Lower leg skin (tissue), 3 donors: Measurements from ENCODE around the gene PRR35.

ENCODE experiments used
- CTCF ChIP-seq, 3 donors: fragments of 450-650 bp; IDR thresholded peaks; one replicate each; pipeline ENCODE4 v1.5.1; 2016; ENCODE audit warnings: antibody characterized with exemption in 3 of 3, mild to moderate bottlenecking in 3 of 3, moderate library complexity in 2 of 3
- POLR2A ChIP-seq, 2 donors: fragments of 450-650 bp; IDR thresholded peaks; one replicate each; pipeline ENCODE4 v1.6.1; 2016 to 2017; ENCODE audit warnings: antibody characterized with exemption in 2 of 2, mild to moderate bottlenecking in 1 of 2, moderate library complexity in 1 of 2

DNA sequence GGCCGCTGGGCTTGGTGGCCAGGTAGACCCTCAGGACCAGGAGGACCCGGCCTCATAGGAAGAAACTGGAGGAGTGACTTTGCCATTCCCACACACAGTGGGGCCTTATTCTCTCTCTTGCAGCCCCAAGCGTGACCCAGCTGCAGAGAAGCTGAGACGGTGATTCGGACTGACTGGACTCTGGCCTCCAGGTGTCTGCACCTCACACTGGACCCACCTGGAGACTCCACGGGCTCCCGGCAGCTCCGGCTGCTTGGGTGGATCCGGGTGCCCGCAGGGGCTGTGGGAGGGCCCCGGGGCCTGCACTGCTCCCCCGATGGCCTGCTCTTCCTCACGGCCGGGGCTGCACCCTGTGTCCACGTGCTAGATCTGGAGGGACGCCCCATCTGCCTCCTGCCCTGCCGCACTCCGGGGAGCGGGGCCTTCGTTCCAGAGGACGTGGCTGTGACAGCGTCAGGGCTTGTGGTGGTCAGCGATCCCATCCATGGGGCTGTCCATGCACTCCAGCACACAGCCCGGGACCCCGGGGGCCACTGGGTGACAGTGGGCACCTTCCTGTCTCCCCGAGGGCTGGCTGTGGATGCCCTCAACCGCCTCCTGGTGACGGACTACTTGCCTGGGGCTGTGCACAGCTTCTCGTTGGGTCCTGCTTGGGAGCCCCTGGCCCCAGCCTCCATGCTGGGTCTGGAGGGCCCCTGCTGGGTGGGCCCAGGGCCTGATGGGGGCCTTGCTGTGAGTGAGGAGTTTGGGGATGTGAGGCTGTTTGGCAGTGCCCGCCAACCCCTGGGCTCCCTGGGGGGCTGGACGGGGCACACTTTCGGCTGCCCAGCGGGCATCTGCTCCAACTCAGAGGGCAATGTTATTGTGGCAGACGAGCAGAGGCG is 7.4 kb downstream of the PRR35 start:
- TF ChIP-seq POLR2A (IDR thresholded peaks at IDR 0.05) (no peak), CTCF (IDR thresholded peaks at IDR 0.05) (no peak)
